Hematopoietic multipotent progenitor cell treated with erythropoietin and hydrocortisone succinate and interleukin-3 and kit ligand, for 15 days (in vitro differentiated cells): ENCODE data around the gene PSG4.
"Not testable (repeated sequence)": the region's sequence is repeated elsewhere in the genome, so short reads cannot be mapped to it uniquely, and the experiment has no call there.

Source experiments
- DNase-seq: peaks from one replicate; pipeline ENCODE4 v3.0.0-alpha.2; 2015; ENCODE audit warnings: low spot score

PSG4 gene

GRCh38 chr19:43198686-43199419, 6.6 kb downstream of the PSG4 start:
- not testable (repeated sequence) for DNase-seq

DNA sequence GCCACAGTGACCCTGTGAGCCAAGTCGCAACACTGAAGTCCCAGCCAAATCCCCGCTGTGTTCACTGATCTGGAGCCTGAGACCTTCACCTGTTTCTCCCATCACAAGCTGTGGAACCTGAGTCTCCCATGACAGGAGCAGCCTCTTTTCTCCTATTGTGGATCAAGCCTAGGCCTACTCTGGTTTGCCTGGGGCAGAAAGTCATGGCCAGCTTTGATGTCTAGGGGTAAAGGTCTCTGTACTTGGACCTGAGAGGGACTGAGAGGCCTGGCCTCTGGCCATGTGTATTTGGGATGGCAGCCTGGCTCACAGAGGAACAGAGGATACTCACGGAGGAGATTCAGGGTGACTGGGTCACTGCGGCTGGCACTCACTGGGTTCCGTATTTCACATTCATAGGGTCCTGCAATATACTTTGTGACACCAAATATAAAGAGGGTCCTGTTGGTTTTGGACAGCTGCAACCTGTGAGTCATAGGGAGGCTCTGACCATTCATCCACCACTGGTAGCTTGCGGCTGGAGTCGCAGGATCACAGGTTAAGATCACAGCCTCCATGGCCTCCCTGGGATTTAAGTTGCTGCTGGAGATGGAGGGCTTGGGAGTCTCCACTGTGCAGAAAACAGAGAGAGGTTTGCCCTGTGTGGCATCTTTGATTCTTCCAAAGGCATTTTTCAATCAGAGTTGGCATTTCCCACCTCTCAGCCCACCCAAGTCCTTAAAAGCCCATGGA, 7.6 kb downstream of the PSG4 start:
- DNase-seq = not testable (repeated sequence)

DNA sequence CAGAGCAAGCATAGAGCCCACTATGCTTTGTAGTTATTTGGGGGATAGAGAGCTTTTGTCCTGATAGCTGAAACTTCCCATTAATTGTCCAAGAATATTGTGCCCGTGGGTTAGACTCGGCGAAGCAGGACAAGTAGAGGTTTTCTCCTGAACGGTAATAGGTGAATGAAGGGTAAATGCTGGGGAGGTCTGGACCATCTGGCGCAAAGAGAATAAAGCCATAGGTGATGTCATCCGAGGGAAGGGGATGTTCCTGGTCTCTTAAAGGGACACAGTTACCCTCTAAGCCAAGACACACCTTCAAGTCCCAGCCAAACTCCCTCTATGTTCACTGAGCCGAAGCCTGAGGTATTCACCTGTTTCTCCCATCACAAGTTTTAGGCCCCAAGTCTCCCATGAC, 11.0 kb downstream of the PSG4 start:
- DNase-seq = not testable (repeated sequence)

- DNase-seq = not testable (repeated sequence)
Observed at GRCh38 chr19:43192381-43193155, 12.9 kb downstream of the PSG4 start.

DNA sequence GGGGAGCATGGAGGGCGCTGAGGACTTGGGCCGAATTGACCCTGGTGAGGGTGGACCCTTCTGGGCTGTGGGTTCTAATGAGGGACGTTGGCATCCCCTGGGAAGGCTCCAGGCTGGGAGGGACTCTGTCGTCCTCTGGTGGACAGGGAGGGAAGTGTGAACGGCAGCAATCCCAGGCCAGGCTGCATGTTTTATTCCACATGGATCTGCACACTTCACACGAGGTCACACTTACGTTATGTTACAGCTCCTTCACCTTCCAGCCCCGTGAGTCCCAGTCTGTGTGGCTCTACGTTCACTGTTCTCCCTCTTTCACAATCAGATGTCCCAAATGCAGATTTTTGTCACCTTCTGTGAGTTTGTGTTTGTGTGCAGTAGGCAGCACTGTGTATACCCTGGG, 17.3 kb downstream of the PSG4 start:
- not testable (repeated sequence) for DNase-seq

DNA sequence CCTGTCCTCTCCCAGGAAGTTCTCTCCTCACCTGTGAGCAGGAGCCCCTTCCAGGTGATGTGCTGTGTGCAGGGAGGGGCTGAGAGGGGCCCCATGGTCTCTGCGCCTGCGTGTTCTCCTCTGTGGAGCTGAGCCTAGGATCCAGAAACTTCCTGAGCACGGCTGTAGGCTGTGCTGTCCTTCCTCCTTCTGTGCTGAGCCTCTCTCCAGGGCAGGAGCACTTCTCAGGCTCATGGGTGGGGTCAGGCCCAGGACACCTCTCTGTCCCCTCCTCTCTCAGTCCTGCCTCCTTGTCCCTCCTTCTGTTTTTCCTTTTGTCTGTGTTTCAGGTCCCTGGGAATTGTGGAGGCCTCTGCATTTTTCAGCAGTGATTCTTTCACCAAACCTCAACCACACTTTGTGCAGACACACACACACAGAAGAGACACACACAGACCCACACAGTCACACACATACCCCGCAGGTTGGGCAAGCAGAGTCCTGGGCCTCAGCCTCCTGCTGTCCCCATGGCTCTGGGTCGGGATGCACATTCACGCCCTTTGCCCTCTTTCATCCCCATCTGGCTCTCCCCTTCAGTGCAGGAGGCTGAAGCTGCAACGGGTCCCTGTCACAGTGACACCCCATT, 19.0 kb downstream of the PSG4 start, which contains the start of gene PSG5:
Gene PSG5 (minus strand): TSS at position 226 of the 625 bp plus-strand sequence. CDS start 131 bp downstream, at position 95.
- not testable (repeated sequence) for DNase-seq

DNA sequence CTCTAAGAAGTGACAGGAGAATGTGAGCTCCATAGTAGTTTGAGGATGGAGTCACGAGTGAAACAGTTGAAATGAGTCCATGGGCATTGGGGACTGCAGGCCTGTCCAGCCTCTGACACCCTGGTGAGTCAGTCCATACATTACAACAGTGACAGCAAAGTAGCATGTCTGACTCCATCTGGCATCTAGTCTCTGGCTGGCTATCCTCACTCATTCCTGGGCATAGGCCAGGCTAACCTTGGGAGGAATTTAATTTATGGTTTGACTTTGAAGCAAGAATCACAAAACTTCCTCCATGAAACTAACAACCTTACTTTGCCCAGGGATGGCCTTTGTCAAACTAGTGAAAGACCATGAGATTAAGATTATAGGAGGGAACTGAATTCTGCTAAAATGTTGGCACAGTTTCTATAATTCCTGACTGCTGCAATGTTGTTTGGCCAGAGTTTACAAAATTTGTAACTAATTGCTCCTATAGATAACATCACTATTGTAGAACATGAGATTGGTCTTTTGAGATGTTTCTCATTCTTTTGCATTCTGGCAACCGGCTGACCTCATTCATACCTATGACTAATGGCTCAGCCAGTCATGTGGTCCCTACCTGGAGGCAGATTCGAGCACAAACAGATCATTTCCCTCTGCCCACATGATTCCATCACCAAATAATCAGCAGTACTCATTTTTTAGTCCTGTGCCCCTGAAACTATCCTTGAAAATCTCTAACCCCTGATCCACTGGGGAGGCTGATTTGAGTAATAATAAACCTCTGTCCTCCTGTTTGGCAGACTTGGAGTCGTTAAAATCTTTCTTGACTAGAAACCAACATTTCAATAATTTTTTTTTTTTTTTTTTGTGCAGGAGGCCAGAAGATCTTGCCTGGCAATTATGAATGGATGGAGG, 23.3 kb downstream of the PSG4 start:
- not testable (repeated sequence) for DNase-seq

- not testable (repeated sequence) for DNase-seq
Observed at GRCh38 chr19:43179569-43180147, 25.8 kb downstream of the PSG4 start.

- not testable (repeated sequence) for DNase-seq
Observed at GRCh38 chr19:43178577-43178976, 26.9 kb downstream of the PSG4 start.

DNA sequence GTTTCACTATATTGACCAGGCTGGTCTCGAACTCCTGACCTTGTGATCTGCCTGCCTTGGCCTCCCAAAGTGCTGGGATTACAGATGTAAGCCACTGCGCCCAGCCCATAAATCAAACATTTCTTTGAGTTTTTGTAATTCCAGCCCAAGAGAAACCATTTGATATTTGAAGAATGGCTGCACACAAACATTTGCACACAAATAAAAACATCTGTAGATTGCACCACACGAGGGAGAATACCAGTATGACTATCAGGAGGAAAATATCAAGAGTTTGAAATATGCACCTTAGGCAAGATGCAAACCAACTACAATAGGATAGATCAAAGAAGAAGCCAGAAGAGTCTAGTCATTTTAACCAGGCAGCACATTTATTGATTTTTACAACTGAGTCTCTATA, 39.5 kb downstream of the PSG4 start:
- DNase-seq = not testable (repeated sequence)

DNA sequence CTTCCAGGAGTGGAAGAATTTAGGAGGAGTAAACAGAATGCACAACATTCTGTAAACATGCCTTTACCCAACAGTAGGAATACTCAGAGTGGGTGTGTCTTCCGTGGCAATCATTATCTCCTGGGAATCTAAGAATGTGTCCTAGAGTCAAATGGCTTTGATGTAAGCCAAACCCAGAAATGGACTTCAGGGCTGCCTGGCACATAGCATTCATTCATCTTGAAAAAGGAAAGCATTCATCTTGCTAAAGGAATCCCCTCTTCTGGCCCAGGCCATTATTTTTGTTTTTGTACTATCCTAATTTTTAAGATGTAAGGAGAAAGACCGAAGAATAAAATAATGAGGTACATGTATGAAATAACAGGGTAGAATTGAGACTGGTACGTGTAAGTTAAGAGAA, 42.3 kb downstream of the PSG4 start:
- not testable (repeated sequence) for DNase-seq

GRCh38 chr19:43162261-43162660, 43.2 kb downstream of the PSG4 start:
- DNase-seq = not testable (repeated sequence)

- DNase-seq = no peak
Observed at GRCh38 chr19:43152214-43152613, 53.2 kb downstream of the PSG4 start.

DNA sequence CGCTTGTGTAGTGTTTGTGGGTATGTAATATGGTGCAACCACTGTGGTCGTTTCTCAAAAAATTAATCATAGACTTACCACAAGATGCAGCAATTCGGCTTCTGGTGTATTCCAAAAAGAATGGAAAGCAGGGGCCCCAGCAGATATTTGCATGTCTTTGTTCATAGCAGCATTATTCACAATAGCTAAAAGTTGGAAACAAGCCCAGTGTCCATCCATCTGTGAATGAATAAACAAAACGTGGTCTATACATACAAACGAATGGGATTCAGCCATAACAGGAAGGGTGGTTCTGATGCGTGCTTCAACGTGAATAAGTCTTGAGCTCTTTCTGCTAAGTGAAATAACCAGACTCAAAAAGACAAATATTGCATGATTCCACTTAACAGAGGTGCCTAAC, 55.6 kb downstream of the PSG4 start:
- not testable (repeated sequence) for DNase-seq

- DNase-seq = no peak
Observed at GRCh38 chr19:43148233-43148632, 57.2 kb downstream of the PSG4 start.
